K562 (cell line): Measurements from ENCODE around the gene HOXB4. TPM values are rescaled to one million over a fixed set of nuclear protein-coding genes. Genes with fewer than 3 reads are reported as not detected.

Experiments
- ATF1 ChIP-seq, 2 experiments: fragments of 450-650 bp in 1 of 2; IDR thresholded peaks; 2 replicates each; pipeline ENCODE4 v1.6.1; 2016; ENCODE audit warnings: missing compliant biosample characterization in 1 of 2, missing genetic modification characterization in 1 of 2
- ATF4 ChIP-seq: fragments of 450-650 bp; formaldehyde crosslinking; IDR thresholded peaks from 2 replicates; pipeline ENCODE4 v1.4.0; 2022; ENCODE audit warnings: mild to moderate bottlenecking, moderate library complexity
- CBFB ChIP-seq: sonication (generic); formaldehyde crosslinking; IDR thresholded peaks from 2 replicates; pipeline ENCODE4 v1.4.0; 2020; ENCODE audit warnings: mild to moderate bottlenecking, missing genetic modification reagents
- CEBPB ChIP-seq: fragments of 450-650 bp; IDR thresholded peaks from 2 replicates; pipeline ENCODE4 v1.6.1; 2016; ENCODE audit warnings: missing genetic modification characterization, missing compliant biosample characterization
- ELF2 ChIP-seq: fragments of 250-450 bp; sonication (Bioruptor Pico); IDR thresholded peaks from 2 replicates; pipeline ENCODE4 v1.5.0; 2021; ENCODE audit warnings: mild to moderate bottlenecking
- ETV5 ChIP-seq: sonication (generic); formaldehyde crosslinking; IDR thresholded peaks from 2 replicates; pipeline ENCODE4 v1.4.0; 2020; ENCODE audit warnings: low read depth, mild to moderate bottlenecking, missing genetic modification reagents
- EZH2 ChIP-seq: IDR thresholded peaks from 2 replicates; pipeline ENCODE4 v1.6.1; 2012; ENCODE audit warnings: low read depth, mild to moderate bottlenecking, inconsistent platforms, low read length, borderline replicate concordance
- HDAC1 ChIP-seq, 2 experiments: fragments of 450-650 bp; IDR thresholded peaks; 2 replicates each; pipeline ENCODE4 v1.6.1; 2016 to 2017; ENCODE audit warnings: inconsistent platforms in 1 of 2, mild to moderate bottlenecking in 1 of 2, moderate library complexity in 1 of 2
- LEF1 ChIP-seq: fragments of 450-650 bp; IDR thresholded peaks from 2 replicates; pipeline ENCODE4 v1.6.1; 2016; ENCODE audit warnings: mild to moderate bottlenecking
- MXI1 ChIP-seq: IDR thresholded peaks from 2 replicates; pipeline ENCODE4 v1.6.1; 2011; ENCODE audit warnings: low read depth, mild to moderate bottlenecking, improper control_type of control experiment, low read length
- POLR2AphosphoS2 ChIP-seq: IDR thresholded peaks from 2 replicates; pipeline ENCODE4 v1.6.1; 2012; ENCODE audit warnings: low read length, improper control_type of control experiment
- SETDB1 ChIP-seq: IDR thresholded peaks from one replicate; pipeline ENCODE4 v1.6.1; 2012; ENCODE audit warnings: low read length, control low read depth, inconsistent platforms
- TFAM ChIP-seq: fragments of 250-450 bp; sonication (Bioruptor Pico); conservative IDR thresholded peaks from 2 replicates; pipeline ENCODE4 v1.5.0; 2021; ENCODE audit warnings: mild to moderate bottlenecking, moderate library complexity
- YBX1 ChIP-seq: fragments of 450-650 bp; IDR thresholded peaks from 2 replicates; pipeline ENCODE4 v1.7.1; 2016; ENCODE audit warnings: mild to moderate bottlenecking
- ZFP91 ChIP-seq: sonication (generic); formaldehyde crosslinking; IDR thresholded peaks from 2 replicates; pipeline ENCODE4 v1.8.0; 2022; ENCODE audit warnings: mild to moderate bottlenecking, missing genetic modification reagents
- ZNF253 ChIP-seq: fragments of 250-450 bp; sonication (Bioruptor Pico); conservative IDR thresholded peaks from 2 replicates; pipeline ENCODE4 v1.6.1; 2021; ENCODE audit warnings: mild to moderate bottlenecking
- ZNF407 ChIP-seq: fragments of 450-650 bp; IDR thresholded peaks from 2 replicates; pipeline ENCODE4 v1.6.1; 2016; ENCODE audit warnings: low read depth
- ZNF408 ChIP-seq: fragments of 250-450 bp; sonication (Bioruptor Pico); IDR thresholded peaks from 2 replicates; pipeline ENCODE4 v1.4.0; 2020; ENCODE audit warnings: low read depth, mild to moderate bottlenecking, moderate library complexity
- polyA plus RNA-seq, 8 experiments: library from polyadenylated mRNA; depleted of rRNA in 4 of 8; stranded (reverse) in 5 of 8; unstranded in 3 of 8; fragments of >200 nt; fragmentation: Nextera tagmentation in 2 of 8; fragmentation: Illumina TruSeq in 1 of 8; extraction: Ambion mirVana in 2 of 8; extraction: Trizol in 1 of 8; gene quantifications; 2 replicates each; pipeline versions ENCODE4 v1.2.1 to v1.2.3, GENCODE V29; 2011 to 2014; ENCODE audit warnings: inconsistent platforms in 1 of 8, missing spikeins in 1 of 8
- total RNA-seq, 7 experiments: library from RNA; depleted of rRNA in 6 of 7; stranded (reverse); fragments of >200 nt in 6 of 7; fragmentation: Illumina TruSeq in 2 of 7; extraction: Trizol in 2 of 7; gene quantifications; 2 replicates each; pipeline versions ENCODE4 v1.2.1 to v1.2.3, GENCODE V29; 2011 to 2021; ENCODE audit warnings: low replicate concordance in 1 of 7

HOXB4 gene
- total and polyA plus RNA-seq, 9 of the 15 experiments (the other 6 are each of a cell fraction or from before 2014, with no cell fraction given), result 1.6 to 34.9 (median 14.9) TPM

GRCh38 chr17:48555258-48556228, 22.6 kb downstream of the HOXB4 start (continued):
- TF ChIP-seq ETV5 (CRISPR knock-in tag), result no peak
- TF ChIP-seq ZNF407, result no peak
- TF ChIP-seq ELF2 (CRISPR knock-in tag), result no peak
- TF ChIP-seq ZNF253 (CRISPR knock-in tag), result no peak
- TF ChIP-seq ATF4 (CRISPR knock-in tag), result no peak
- 0 out of 2 replicates have a peak, but pooled peaks have one; percentile 19 for TF ChIP-seq MXI1
- no peak for TF ChIP-seq EZH2
- TF ChIP-seq CEBPB, result no peak
- no peak for TF ChIP-seq ZFP91
- TF ChIP-seq YBX1, result no peak
- no peak for TF ChIP-seq ATF1 (CRISPR knock-in tag; IDR thresholded peaks at IDR 0.05)
- TF ChIP-seq ATF1 (tag; IDR thresholded peaks at IDR 0.05), result no peak
- no peak for TF ChIP-seq POLR2AphosphoS2
- peak; percentile 17 to 86; a peak in 2 of 4 replicates for TF ChIP-seq HDAC1 (IDR thresholded peaks at IDR 0.05)
- TF ChIP-seq CBFB (CRISPR knock-in tag), result no peak
- TF ChIP-seq SETDB1, result no peak
- no peak for TF ChIP-seq ZNF408 (CRISPR knock-in tag)
- TF ChIP-seq TFAM (CRISPR knock-in tag), result no peak
- TF ChIP-seq LEF1, result peak; percentile 62
